Measurements from ENCODE around the gene RPL35.

The RPL35 gene

GRCh38 chr9:124815601-124816000 is 46.2 kb downstream of the RPL35 start:
- DNase-seq = no peak

GRCh38 chr9:124814164-124814535 is 47.6 kb downstream of the RPL35 start:
- DNase-seq = no peak

GRCh38 chr9:124813501-124814163 is 48.1 kb downstream of the RPL35 start:
- DNase-seq = no peak

- DNase-seq = no peak
Observed at GRCh38 chr9:124813041-124813440, 48.7 kb downstream of the RPL35 start.

- no peak for DNase-seq
Observed at GRCh38 chr9:124812441-124812876, 49.3 kb downstream of the RPL35 start.

- DNase-seq = no peak
Observed at GRCh38 chr9:124810663-124811355, 50.9 kb downstream of the RPL35 start.

- DNase-seq = no peak
Observed at GRCh38 chr9:124809741-124810500, 51.8 kb downstream of the RPL35 start.

- no peak for DNase-seq
Observed at GRCh38 chr9:124809211-124809610, 52.5 kb downstream of the RPL35 start.

GRCh38 chr9:124808246-124808956 is 53.4 kb downstream of the RPL35 start:
- DNase-seq = no peak
